HCT116 (cell line): ENCODE measurements around the gene DAZAP1. TPM values are rescaled to one million over a fixed set of nuclear protein-coding genes. Genes with fewer than 3 reads are reported as not detected.

Experiments
- ATAC-seq: fragments of 200-7000 bp; cut with Tn5 transposase; 2 replicates; pipeline ENCODE4 v1.9.1; 2020; ENCODE audit warnings: mild to moderate bottlenecking, moderate library complexity
- BruUV-seq: library from RNA; stranded (reverse); fragments of 400-500 nt; replicated peaks from 2 replicates; lab custom pipeline; 2021; lab: Mats Ljungman, UMichigan
- CTCF ChIA-PET: fragments of 300-600 bp; sonication (Branson Sonifier 250); formaldehyde crosslinking; loops from one replicate; lab custom pipeline; 2021; ENCODE audit warnings: antibody characterized with exemption; lab: Charles Lee
- POLR2A ChIA-PET: fragments of 300-600, 350-600 bp; sonication (Branson Sonifier 250); formaldehyde crosslinking; loops from one replicate; lab custom pipeline; 2021; ENCODE audit warnings: antibody characterized with exemption; lab: Charles Lee
- RAD21 ChIA-PET, 2 experiments: fragments of 300-600 bp; sonication (Branson Sonifier 250); formaldehyde crosslinking; loops; one replicate each; lab custom pipeline; 2023; ENCODE audit warnings: low total read pairs in 2 of 2; ENCODE audit not compliant: uncharacterized antibody in 2 of 2, unreplicated experiment in 2 of 2, low non-redundant PET in 1 of 2; lab: Charles Lee
- DNase-seq: peaks from one replicate; pipeline ENCODE4 v3.0.0-alpha.2; 2010; ENCODE audit warnings: low read depth, low spot score
- H2AFZ ChIP-seq: fragments of 200-600 bp; shearing (Covaris generic), sonication (generic); 2 replicates; pipeline ENCODE4 v1.6.1; 2017; ENCODE audit warnings: low read depth, mixed run types, mixed read lengths, antibody characterized with exemption, low read length; ENCODE audit not compliant: poor library complexity, severe bottlenecking
- H3K27ac ChIP-seq: 2 replicates; pipeline ENCODE4 v1.5.1; 2012; ENCODE audit warnings: low read depth, low read length
- H3K27me3 ChIP-seq: fragments of 200-600 bp; sonication (generic); 2 replicates; pipeline ENCODE4 v1.6.1; 2016; ENCODE audit warnings: mixed run types, low read length, mixed read lengths; ENCODE audit not compliant: insufficient read depth
- H3K36me3 ChIP-seq, 2 experiments: fragments of 200-500 bp in 1 of 2; fragments of 200-600 bp in 1 of 2; sonication (Bioruptor generic) in 1 of 2; sonication (generic) in 1 of 2; 2 replicates each; pipeline versions ENCODE4 v1.5.1 to v1.6.1; 2014 to 2016; ENCODE audit warnings: low read length in 2 of 2, inconsistent platforms in 1 of 2, mixed read lengths in 1 of 2, mixed run types in 1 of 2; ENCODE audit not compliant: insufficient read depth in 2 of 2, control insufficient read depth in 1 of 2
- H3K4me1 ChIP-seq, 2 experiments: fragments of 200-600 bp in 1 of 2; sonication (generic) in 1 of 2; 2 replicates each; pipeline versions ENCODE4 v1.5.1 to v1.6.1; 2012 to 2017; ENCODE audit warnings: low read length in 2 of 2, inconsistent platforms in 1 of 2, mild to moderate bottlenecking in 1 of 2, mixed read lengths in 1 of 2, mixed run types in 1 of 2, moderate library complexity in 1 of 2; ENCODE audit not compliant: insufficient read depth in 2 of 2, control insufficient read depth in 1 of 2
- H3K4me2 ChIP-seq: fragments of 200-600 bp; sonication (generic); 2 replicates; pipeline ENCODE4 v1.6.1; 2017; ENCODE audit warnings: mixed run types, low read length, mixed read lengths
- H3K4me3 ChIP-seq, 2 experiments: fragments of 200-600 bp in 1 of 2; sonication (generic) in 1 of 2; replicated peaks in 1 of 2; 2 replicates each; pipeline ENCODE4 v1.5.1; 2011 to 2016; ENCODE audit warnings: low read length in 2 of 2, control low read depth in 1 of 2, low read depth in 1 of 2, mild to moderate bottlenecking in 1 of 2, mixed read lengths in 1 of 2, mixed run types in 1 of 2
- H3K79me2 ChIP-seq: fragments of 200-600 bp; sonication (generic); 2 replicates; pipeline ENCODE4 v1.6.1; 2017; ENCODE audit warnings: mild to moderate bottlenecking, mixed run types, low read length, moderate library complexity, mixed read lengths; ENCODE audit not compliant: insufficient read depth
- H3K9ac ChIP-seq: fragments of 200-600 bp; sonication (generic); 2 replicates; pipeline ENCODE4 v1.6.1; 2016; ENCODE audit warnings: low read length, mixed read lengths
- H3K9me2 ChIP-seq: fragments of 200-600 bp; sonication (generic), shearing (Covaris generic); 2 replicates; pipeline ENCODE4 v1.6.1; 2017; ENCODE audit warnings: mixed run types, mild to moderate bottlenecking, moderate library complexity; ENCODE audit not compliant: insufficient read depth
- H3K9me3 ChIP-seq, 2 experiments: fragments of 200-500 bp in 1 of 2; fragments of 200-600 bp in 1 of 2; sonication (Bioruptor generic) in 1 of 2; sonication (generic) in 1 of 2; 2 replicates each; pipeline ENCODE4 v1.6.1; 2014 to 2017; ENCODE audit warnings: low read length in 2 of 2, mixed read lengths in 2 of 2, inconsistent platforms in 1 of 2, low read depth in 1 of 2, mild to moderate bottlenecking in 1 of 2, mixed run types in 1 of 2, moderate library complexity in 1 of 2; ENCODE audit not compliant: control insufficient read depth in 1 of 2, insufficient read depth in 1 of 2
- H4K20me1 ChIP-seq: fragments of 200-600 bp; sonication (generic), shearing (Covaris generic); 2 replicates; pipeline ENCODE4 v1.6.1; 2017; ENCODE audit warnings: mixed run types, mild to moderate bottlenecking, moderate library complexity; ENCODE audit not compliant: insufficient read depth
- EGR1 ChIP-seq: IDR thresholded peaks from 2 replicates; pipeline ENCODE4 v1.6.1; 2012; ENCODE audit warnings: low read depth
- EZH2 ChIP-seq: fragments of 200-600 bp; sonication (generic); IDR thresholded peaks from 2 replicates; pipeline ENCODE4 v1.6.1; 2017; ENCODE audit warnings: antibody characterized with exemption, mixed run types
- EZH2phosphoT487 ChIP-seq: fragments of 200-600 bp; IDR thresholded peaks from 2 replicates; pipeline ENCODE4 v1.6.1; 2018; ENCODE audit warnings: antibody characterized with exemption, borderline replicate concordance
- JUND ChIP-seq: IDR thresholded peaks from 2 replicates; pipeline ENCODE4 v1.6.1; 2012
- MAX ChIP-seq: IDR thresholded peaks from 2 replicates; pipeline ENCODE4 v1.6.1; 2012
- POLR2A ChIP-seq: IDR thresholded peaks from 2 replicates; pipeline ENCODE4 v1.7.0; 2011; ENCODE audit warnings: borderline replicate concordance; ENCODE audit not compliant: insufficient read depth, insufficient read length; ENCODE audit errors: extremely low read depth
- POLR2AphosphoS5 ChIP-seq: IDR thresholded peaks from 2 replicates; pipeline ENCODE4 v1.6.1; 2011; ENCODE audit warnings: mild to moderate bottlenecking, low read depth, low read length, moderate library complexity
- SP1 ChIP-seq: IDR thresholded peaks from 2 replicates; pipeline ENCODE4 v1.6.1; 2012; ENCODE audit warnings: low read depth
- SRF ChIP-seq: IDR thresholded peaks from 2 replicates; pipeline ENCODE4 v1.6.1; 2012; ENCODE audit warnings: low read depth
- YY1 ChIP-seq: IDR thresholded peaks from 2 replicates; pipeline ENCODE4 v1.6.1; 2011; ENCODE audit warnings: low read length, low read depth, moderate library complexity, mild to moderate bottlenecking; ENCODE audit not compliant: insufficient replicate concordance; ENCODE audit errors: extremely low read depth
- ZBTB33 ChIP-seq: IDR thresholded peaks from 2 replicates; pipeline ENCODE4 v1.6.1; 2011; ENCODE audit warnings: mild to moderate bottlenecking, low read length, moderate library complexity; ENCODE audit not compliant: insufficient replicate concordance; ENCODE audit errors: extremely low read depth
- ZFX ChIP-seq: fragments of 450-650 bp; IDR thresholded peaks from 2 replicates; pipeline ENCODE4 v1.6.1; 2017
- ZNF274 ChIP-seq: fragments of 200-500 bp; sonication (Bioruptor generic); IDR thresholded peaks from 2 replicates; pipeline ENCODE4 v1.6.1; 2014; ENCODE audit warnings: mild to moderate bottlenecking, low read depth, low read length, inconsistent platforms
- intact Hi-C: fragments of 100-400 bp; cut with micrococcal nuclease; formaldehyde crosslinking; loops from 2 replicates; pipeline ENCODE4 v1.10.0; 2022
- total RNA-seq: library from RNA; stranded (reverse); gene quantifications from one replicate; pipeline ENCODE4 v1.2.1, GENCODE V29; 2021; ENCODE audit not compliant: unreplicated experiment
- TF ChIP-seq, protein P1 (sequence below): IDR thresholded peaks from 2 replicates; pipeline ENCODE4 v1.6.1; 2012

Gene DAZAP1
- total RNA-seq, 1 experiment from 2014 or later: 191 TPM

GRCh38 chr19:1384478-1385110 lies 22.8 kb upstream of the DAZAP1 start:
- RAD21 ChIA-PET: no interaction called here
- Histone ChIP-seq H3K27ac (peak overlapping the region; percentile 60), H3K27me3 (no peaks in the 10 kb centered on the region)

More at GRCh38 chr19:1384478-1385110, 22.8 kb upstream of the DAZAP1 start:
- peak overlapping the region; percentile 80 to 92 for H3K4me3 ChIP-seq
- intact Hi-C loops: no loop called here
- peaks cover 0 to 8% of the 10 kb centered on the region in 2 experiments; a peak in 2 of 4 replicates for H3K36me3 ChIP-seq
- H2AFZ ChIP-seq: no peak overlapping the region
- TSS peak; percentile 47 for BruUV-seq
- ATAC-seq (no peak), DNase-seq (no peak)
- H3K9ac ChIP-seq: peak overlapping the region; percentile 94
- no peaks in the 10 kb centered on the region for H4K20me1 ChIP-seq
- POLR2A ChIA-PET: no interaction called here
- CTCF ChIA-PET: no interaction called here
- peaks cover 15% of the 10 kb centered on the region for H3K79me2 ChIP-seq
- H3K9me2 ChIP-seq: no peaks in the 10 kb centered on the region
- H3K9me3 ChIP-seq: no peaks in the 10 kb centered on the region
- peaks cover 5 to 16% of the 10 kb centered on the region in 2 experiments for H3K4me1 ChIP-seq
- no peak for TF ChIP-seq YY1
- TF ChIP-seq ZNF274: no peak
- no peak for TF ChIP-seq EZH2phosphoT487
- TF ChIP-seq EGR1: no peak
- no peak for TF ChIP-seq JUND
- no peak for TF ChIP-seq ZBTB33
- no peak for TF ChIP-seq SP1
- no peak for TF ChIP-seq MAX
- TF ChIP-seq SRF: no peak
- TF ChIP-seq, protein P1, sequence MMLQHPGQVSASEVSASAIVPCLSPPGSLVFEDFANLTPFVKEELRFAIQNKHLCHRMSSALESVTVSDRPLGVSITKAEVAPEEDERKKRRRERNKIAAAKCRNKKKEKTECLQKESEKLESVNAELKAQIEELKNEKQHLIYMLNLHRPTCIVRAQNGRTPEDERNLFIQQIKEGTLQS: no peak
- TF ChIP-seq EZH2: no peak
- no peak for TF ChIP-seq POLR2A
- TF ChIP-seq ZFX: no peak
- TF ChIP-seq POLR2AphosphoS5: no peak
- H3K4me2 ChIP-seq: peak overlapping the region; percentile 97
